ACHN (cell line): ENCODE results near the gene PRAMEF15.
A peak's percentile ranks its signal among the peaks of the same experiment; 100 is the strongest.
"Not testable (repeated sequence)": the region's sequence is repeated elsewhere in the genome, so short reads cannot be mapped to it uniquely, and the experiment has no call there.

Source experiments
- DNase-seq: peaks from one replicate; pipeline ENCODE4 v3.0.0-alpha.2; 2015
- in situ Hi-C: cut with HindIII; loops from 2 replicates; pipeline ENCODE4 v1.10.0; 2017; ENCODE audit warnings: low sequenced_read_pairs, low pct_ligation_motif_present, low pct_unique_long_range_greater_than_20kb

Gene PRAMEF15

DNA sequence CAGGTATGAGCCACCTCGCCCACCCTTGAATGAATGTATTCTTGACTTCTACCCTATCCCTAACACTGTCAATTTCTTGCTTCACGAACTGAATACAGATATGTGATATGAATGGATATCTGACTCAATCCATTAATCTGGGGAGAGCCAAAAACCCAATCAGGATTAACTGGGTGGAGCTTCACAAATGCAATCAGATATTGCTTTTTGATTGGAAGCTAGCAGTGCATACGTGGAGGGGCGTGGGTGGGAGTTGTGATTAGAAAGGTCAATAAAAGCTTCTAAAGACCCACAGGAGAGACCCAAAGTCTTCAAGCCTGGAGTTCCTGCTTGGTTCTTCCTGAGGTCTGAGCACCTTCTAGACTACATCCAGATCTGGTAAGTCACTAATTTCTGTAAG, at the start of gene PRAMEF15:
Gene PRAMEF15, plus strand, starts transcription at position 301 of the 400 bp plus-strand sequence. CDS start 2,827 bp downstream, outside the sequence.
- in situ Hi-C loops, DNase-seq: not testable (repeated sequence)

DNA sequence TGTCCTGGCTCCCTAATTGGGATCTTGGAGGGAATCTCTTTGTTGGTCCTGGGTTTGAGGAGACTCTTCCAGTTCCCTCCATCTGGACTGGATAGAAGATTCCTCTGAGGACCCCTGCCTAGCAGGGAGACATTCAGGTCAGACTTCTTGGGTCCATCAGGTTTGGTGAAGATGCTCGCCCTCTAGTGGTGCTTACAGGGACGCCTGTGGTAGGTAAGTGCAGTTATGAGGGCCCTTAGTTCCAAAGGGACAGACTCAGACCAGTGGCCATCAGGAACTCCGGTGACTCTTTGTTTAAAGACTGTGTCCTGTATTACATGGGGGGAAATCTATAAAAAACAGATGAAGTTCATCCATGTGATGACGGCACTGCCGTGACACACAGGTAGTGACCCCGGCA, 38.4 kb upstream of the PRAMEF15 start:
- DNase-seq, in situ Hi-C loops: not testable (repeated sequence)

DNA sequence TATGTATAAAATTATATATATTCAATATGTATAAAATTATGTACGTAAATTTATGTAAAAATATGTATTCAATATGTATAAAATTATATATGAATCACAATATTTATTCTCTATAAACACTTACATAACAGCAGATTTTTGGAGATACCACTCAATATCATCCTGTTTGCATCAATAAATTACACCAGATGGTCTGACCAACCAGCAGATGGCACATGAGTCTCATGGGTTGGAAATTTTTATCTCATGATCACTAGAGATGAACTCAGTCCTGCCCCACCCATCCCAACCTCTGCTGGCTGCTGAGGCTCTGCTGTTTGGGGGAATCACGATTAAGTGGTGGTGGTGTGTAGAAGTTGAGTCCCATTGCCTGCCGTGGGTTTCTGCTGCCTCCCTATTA, 35.8 kb upstream of the PRAMEF15 start:
- in situ Hi-C loops, DNase-seq: not testable (repeated sequence)

DNA sequence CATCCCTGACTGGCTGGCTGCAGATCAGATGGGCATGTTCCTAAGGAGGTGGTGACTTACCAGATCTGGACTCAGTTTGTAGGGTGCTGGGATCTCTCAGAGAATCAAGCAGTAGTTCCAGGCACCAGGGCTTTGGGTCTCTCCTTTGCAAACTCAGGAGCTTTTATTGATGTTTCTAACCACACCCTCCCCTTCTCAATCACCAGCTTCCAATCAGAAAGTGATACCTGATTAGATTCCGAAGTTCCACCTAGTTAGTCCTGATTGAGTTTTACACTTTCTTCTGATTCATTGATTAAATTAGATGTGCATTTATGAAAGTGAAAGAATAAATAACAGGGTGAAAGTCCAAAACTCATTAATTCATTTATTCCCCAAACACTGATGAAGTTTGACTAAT, 30.3 kb upstream of the PRAMEF15 start, which contains the start of gene PRAMEF8:
Gene PRAMEF8, minus strand, starts transcription at position 101 of the 400 bp plus-strand sequence. CDS start 1,046 bp downstream, outside the sequence.
- DNase-seq, in situ Hi-C loops: not testable (repeated sequence)

DNA sequence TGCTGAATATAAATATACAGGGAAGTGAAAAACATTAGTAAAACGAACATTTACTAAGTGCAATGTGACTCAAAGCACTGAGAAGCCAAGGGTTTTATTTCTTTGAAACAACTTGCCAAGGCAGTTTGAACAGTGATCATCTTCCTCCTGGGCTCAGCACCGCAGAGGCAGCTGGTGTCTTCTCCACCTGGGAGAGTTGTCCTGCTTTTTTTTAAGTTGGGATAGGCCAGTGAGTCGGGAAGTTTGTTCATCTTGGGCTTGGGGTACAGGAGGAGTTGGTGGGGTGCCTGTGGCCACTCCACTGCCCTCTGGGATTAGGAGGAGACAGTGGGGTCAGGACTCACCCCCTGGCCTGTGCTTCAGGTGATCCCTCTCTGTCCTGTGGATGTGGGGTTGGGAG, 26.4 kb upstream of the PRAMEF15 start:
- DNase-seq, in situ Hi-C loops: not testable (repeated sequence)

DNA sequence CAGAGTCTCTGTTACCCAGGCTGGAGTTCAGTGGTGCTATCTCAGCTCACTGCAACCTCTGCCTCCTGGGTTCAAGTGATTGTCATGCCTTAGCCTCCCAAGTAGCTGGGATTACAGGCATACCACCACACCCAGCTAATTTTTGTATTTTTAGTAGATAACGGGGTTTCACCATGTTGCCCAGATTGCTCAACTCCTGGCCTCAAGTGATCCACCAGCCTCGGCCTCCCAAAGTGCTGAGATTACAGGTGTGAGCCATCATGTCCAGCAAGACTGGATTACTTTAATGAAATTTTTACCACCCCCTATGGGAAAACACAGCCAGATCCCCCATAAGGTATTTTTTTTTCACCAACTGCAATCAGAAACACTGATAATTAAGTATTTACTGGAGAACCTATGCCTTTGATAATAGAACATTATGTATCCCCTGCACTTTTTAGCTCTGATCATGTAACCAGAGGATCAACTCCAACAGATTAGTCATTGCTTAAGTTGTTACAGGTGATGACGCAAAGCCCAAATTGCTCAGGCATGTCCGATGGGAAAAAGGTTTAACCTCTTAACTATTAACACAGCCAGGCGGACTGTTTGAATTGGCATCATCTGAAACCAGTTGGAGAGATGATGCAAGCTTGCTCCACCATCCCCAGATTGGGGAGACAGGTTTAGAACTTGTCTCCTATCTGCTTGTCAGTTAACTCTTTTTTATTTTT, 18.0 kb upstream of the PRAMEF15 start:
- in situ Hi-C loops, DNase-seq: not testable (repeated sequence)

DNA sequence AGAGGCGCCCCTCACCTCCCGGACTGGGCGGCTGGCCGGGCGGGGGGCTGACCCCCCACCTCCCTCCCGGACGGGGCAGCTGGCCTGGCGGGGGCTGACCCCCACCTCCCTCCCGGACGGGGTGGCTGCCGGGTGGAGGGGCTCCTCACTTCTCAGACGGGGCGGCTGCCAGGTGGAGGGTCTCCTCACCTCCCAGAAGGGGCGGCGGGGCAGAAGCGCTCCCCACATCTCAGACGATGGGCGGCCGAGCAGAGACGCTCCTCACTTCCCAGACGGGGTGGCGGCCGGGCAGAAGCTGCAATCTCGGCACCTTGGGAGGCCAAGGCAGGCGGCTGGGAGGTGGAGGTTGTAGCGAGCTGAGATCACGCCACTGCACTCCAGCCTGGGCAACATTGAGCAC, 16.7 kb upstream of the PRAMEF15 start:
- DNase-seq, in situ Hi-C loops: not testable (repeated sequence)

DNA sequence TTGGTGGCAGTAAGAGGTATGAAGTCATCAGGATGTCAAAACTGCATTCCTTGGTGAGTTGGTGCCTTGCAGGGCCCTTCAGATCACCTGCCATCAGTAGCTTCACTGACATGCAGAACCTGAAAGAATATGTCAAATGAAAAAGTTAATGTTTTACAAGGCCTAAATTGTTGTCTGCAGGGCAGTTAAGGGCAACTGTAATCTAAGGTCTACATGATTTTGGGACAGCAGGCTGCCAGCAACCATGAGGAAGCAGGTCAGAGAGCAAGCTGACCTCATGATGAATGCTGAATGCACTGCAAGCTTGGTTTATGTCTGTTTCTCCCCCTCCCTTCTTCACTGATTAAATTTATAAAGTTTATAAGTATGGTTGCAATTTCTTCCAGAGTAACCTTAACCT, 13.2 kb upstream of the PRAMEF15 start:
- DNase-seq, result not testable (repeated sequence)

DNA sequence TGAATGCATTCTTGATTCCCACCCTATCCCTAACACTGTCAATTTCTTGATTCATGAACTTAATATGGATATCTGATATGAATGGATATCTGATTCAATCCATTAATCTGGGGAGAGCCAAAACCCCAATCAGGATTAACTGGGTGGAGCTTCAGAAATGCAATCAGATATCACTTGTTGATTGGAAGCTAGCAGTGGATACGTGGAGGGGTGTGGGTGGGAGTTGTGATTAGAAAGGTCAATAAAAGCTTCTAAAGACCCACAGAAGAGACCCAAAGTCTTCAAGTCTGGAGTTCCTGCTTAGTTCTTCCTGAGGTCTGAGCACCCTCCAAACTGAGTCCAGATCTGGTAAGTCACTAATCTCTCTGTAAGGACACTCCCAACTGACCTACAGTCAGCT, 12.1 kb upstream of the PRAMEF15 start, which contains the start of gene PRAMEF33:
Gene PRAMEF33, plus strand, starts transcription at position 301 of the 400 bp plus-strand sequence. CDS start 2,416 bp downstream, outside the sequence.
- DNase-seq, in situ Hi-C loops: not testable (repeated sequence)

More for the DNA sequence above, 13.2 kb upstream of the PRAMEF15 start:
- in situ Hi-C loops, result not testable (repeated sequence)

DNA sequence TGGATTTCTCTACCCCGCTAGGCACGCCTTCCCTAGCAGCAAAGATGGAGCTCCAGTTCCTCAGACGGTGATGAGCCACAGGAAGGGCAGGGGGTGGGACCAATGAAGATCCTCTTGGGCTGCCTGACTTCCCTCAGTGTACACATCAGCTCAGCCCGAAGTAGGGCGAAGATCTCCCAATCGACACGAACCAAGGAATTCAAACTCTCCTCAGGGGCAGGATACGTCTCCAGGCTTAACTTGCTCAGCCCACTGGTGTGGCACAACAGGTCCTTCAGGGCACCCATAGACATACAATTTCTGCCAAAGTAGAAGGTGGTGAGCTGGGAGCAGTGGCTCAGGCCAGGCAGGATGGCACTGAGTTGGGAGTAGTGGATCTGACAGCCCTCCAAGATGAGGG, 27.1 kb downstream of the PRAMEF15 start:
- DNase-seq, in situ Hi-C loops: not testable (repeated sequence)

DNA sequence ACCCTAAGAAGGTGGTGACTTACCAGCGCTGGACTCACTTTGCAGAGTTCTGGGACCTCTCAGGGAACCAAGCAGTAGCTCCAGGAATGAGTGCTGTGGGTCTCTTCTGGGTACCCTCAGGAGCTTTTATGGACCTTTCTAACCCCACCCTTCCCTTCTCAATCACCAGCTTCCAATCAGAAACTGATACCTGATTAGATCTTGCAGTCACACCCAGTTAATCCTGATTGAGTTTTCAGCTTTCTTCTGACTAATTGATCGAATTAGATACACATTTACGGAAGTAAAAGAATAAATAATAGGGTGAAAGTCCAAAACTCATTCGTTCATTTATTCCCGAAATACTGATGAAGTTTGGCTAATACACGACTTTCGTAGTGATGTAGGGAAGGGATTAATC, 31.7 kb downstream of the PRAMEF15 start, which contains the start of gene PRAMEF14:
Gene PRAMEF14, minus strand, starts transcription at position 101 of the 400 bp plus-strand sequence. CDS start 1,820 bp downstream, outside the sequence.
- in situ Hi-C loops, DNase-seq: not testable (repeated sequence)

DNA sequence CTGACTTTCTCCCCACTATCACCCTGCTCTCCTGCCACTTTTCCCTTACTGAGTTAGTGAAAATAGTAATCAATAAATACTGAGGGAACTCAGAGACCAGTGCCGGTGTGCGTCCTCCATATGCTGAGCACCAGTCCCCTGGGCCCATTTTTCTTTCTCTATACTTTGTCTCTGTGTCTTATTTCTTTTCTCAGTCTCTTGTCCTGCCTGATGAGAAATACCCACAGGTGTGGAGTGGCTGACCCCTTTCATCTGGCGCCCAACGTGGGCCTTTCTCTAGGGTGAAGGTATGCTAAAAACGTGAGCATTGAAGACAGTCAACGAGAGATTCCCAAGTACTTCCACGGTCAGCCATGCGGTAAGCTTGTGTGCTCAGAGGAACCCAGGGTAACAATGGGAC, 38.1 kb downstream of the PRAMEF15 start:
- in situ Hi-C loops, DNase-seq: not testable (repeated sequence)

DNA sequence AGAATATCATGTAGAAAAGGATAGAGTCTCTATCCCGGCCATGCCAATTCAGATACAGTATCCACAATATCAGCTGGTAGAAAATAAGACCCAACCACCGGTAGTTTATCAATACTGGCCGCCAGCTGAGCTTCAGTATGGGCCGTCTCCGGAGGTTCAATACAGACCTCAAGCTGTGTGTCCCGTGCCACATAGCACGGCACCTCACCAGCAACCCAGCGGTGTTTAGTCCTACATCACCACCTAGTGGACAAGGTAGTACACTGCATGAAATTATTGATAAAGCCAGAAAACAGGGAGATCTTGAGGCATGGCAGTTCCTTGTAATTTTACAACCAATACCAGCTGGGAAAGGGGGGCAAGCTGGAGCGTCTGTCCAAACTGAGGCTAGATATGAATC, 39.1 kb downstream of the PRAMEF15 start:
- DNase-seq, in situ Hi-C loops: not testable (repeated sequence)

DNA sequence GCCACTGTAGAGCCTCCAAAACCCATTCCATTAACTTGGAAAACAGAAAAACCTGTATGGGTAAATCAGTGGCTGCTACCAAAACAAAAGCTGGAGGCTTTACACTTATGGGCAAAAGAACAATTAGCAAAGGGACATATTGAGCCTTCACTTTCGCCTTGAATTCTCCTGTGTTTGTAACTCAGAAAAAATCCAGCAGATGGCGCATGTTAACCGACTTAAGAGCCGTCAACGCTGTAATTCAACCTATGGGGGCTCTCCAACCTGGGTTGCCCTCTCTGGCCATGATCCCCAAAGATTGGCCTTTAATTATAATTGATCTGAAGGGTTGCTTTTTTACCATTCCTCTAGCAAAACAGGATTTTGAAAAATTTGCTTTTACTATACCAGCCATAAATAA, 41.4 kb downstream of the PRAMEF15 start:
- in situ Hi-C loops, result not testable (repeated sequence)
- peak; percentile 55 for DNase-seq

DNA sequence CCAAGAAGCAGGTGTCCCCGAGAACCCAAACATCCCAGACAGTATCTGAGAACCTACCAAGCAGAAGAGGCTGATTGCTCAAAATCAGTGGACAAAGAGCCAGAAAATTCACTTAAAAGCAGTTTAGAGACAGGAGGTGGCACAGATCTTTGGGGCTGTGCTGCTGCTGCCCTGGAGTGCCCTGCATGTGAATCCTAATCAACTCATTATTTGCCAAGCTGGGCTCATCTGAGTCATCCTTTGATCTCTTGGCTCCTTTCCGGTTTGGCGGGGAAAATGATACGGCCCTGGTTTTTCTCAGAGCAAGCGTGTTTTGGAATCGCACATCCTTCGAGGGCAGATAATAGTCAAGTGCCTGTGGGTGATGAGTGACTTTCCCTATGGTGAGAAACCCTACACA, 47.0 kb downstream of the PRAMEF15 start:
- DNase-seq, in situ Hi-C loops: not testable (repeated sequence)

DNA sequence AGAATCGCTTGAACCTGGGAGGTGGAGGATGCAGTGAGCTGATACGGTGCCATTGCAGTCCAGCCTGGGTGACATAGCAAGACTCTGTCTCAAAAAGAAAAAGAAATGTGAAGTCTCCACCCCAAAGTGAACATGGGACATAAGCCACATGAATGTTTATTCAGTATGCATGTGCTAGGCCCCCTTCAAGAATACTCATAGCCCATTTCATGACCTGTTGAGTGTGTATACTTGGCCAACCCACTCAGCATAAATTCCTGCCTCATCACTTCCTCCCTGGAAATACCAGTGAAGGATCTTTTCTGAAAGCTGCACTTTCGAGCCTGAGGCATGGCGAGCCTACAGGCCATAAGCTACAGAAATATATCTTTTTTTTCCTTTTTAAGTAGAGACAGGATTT, 49.5 kb downstream of the PRAMEF15 start:
- in situ Hi-C loops, DNase-seq: not testable (repeated sequence)

DNA sequence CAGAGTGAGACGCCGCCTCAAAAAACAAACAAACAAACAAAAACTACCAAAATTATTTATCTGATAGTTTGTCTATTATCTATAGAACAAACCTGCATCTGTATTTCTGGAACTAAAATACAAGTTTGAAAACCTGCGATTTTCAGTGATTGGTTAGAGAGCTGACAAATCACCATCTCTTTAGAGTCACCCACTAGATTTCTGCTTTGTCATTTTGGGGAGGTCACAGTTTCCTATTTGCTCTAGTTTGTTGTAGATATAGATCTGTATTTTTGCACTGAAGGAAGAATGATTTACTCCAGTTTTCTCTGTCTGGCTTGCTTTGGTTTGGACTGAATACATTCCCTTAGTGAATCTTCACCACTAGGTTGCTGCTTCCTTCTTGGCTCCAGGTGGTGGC, 51.2 kb downstream of the PRAMEF15 start:
- DNase-seq, in situ Hi-C loops: not testable (repeated sequence)

DNA sequence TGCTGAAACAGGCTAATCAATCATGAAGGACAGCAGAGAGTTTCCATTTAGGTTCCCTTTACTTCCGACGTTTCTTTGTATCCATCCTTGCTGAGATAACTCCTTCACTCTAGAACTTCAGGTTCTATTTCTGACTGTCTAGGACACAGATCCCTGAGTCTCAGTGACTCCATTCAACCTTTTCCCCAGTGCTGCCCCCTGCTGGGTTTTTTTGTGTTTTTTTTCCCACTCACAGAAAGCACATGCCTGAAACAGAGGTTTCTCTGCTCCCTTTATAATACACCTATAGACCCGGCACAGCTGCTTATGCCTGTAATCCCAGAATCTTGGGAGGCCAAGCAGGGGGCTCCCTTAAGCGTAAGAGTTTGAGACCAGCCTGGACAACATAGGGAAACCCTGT, 53.2 kb downstream of the PRAMEF15 start:
- peak; percentile 1 for DNase-seq
- in situ Hi-C loops, result not testable (repeated sequence)
